CD14-positive monocyte (primary cell): ENCODE measurements around the gene PAX6. TPM values are rescaled to one million over a fixed set of nuclear protein-coding genes. Genes with fewer than 3 reads are reported as not detected.

Experiments used
- DNase-seq, 3 donors: peaks; one replicate each; pipeline ENCODE4 v3.0.0-alpha.2; 2011 to 2022
- H2AFZ ChIP-seq: 2 replicates; pipeline ENCODE4 v1.6.0; 2012; ENCODE audit warnings: mild to moderate bottlenecking, low read depth, low read length, inconsistent platforms; ENCODE audit not compliant: insufficient read depth, poor library complexity, severe bottlenecking
- H3K27ac ChIP-seq, 2 donors: 1 replicate in 1 of 2; 2 replicates in 1 of 2; pipeline ENCODE4 v1.5.1; 2012 to 2013; ENCODE audit warnings: low read length in 2 of 2, control low read depth in 1 of 2, inconsistent platforms in 1 of 2, low read depth in 1 of 2, mild to moderate bottlenecking in 1 of 2
- H3K27me3 ChIP-seq, 2 donors: one replicate each; pipeline versions ENCODE4 v1.6.0 to v1.6.1; 2011 to 2013; ENCODE audit warnings: low read length in 2 of 2; ENCODE audit not compliant: control insufficient read depth in 2 of 2, insufficient read depth in 2 of 2
- H3K36me3 ChIP-seq, 2 donors: replicated peaks in 1 of 2; 1 replicate in 1 of 2; 2 replicates in 1 of 2; pipeline versions ENCODE4 v1.5.1 to v1.6.1; 2012 to 2013; ENCODE audit warnings: low read length in 2 of 2, control low read depth in 1 of 2, inconsistent platforms in 1 of 2, mild to moderate bottlenecking in 1 of 2; ENCODE audit not compliant: insufficient read depth in 2 of 2, control insufficient read depth in 1 of 2
- H3K4me1 ChIP-seq, 2 donors: 1 replicate in 1 of 2; 2 replicates in 1 of 2; pipeline versions ENCODE4 v1.5.1 to v1.6.1; 2012 to 2013; ENCODE audit warnings: low read length in 2 of 2, control low read depth in 1 of 2, inconsistent platforms in 1 of 2, mild to moderate bottlenecking in 1 of 2, moderate library complexity in 1 of 2; ENCODE audit not compliant: insufficient read depth in 2 of 2, control insufficient read depth in 1 of 2
- H3K4me2 ChIP-seq: replicated peaks from 2 replicates; pipeline ENCODE3; 2012; ENCODE audit warnings: low read length, moderate library complexity, mild to moderate bottlenecking; ENCODE audit not compliant: poor library complexity, severe bottlenecking; ENCODE audit errors: extremely low read depth
- H3K4me3 ChIP-seq, 3 experiments: fragments of 200-600 bp in 1 of 3; sonication (generic) in 1 of 3; replicated peaks in 1 of 3; 1 replicate in 2 of 3; 2 replicates in 1 of 3; pipeline ENCODE4 v1.5.1; 2011 to 2013; ENCODE audit warnings: low read length in 3 of 3, mild to moderate bottlenecking in 3 of 3, control low read depth in 2 of 3, low read depth in 2 of 3, inconsistent platforms in 1 of 3, moderate library complexity in 1 of 3
- H3K79me2 ChIP-seq: 2 replicates; pipeline ENCODE4 v1.6.0; 2012; ENCODE audit warnings: mild to moderate bottlenecking, control low read depth, inconsistent platforms, low read length, moderate library complexity; ENCODE audit not compliant: insufficient read depth
- H3K9ac ChIP-seq: 2 replicates; pipeline ENCODE4 v1.6.0; 2017; ENCODE audit warnings: low read length, mild to moderate bottlenecking; ENCODE audit not compliant: insufficient read depth, poor library complexity, severe bottlenecking
- H3K9me3 ChIP-seq, 2 donors: replicated peaks in 1 of 2; 1 replicate in 1 of 2; 2 replicates in 1 of 2; pipeline versions ENCODE4 v1.5.1 to v1.6.1; 2012 to 2013; ENCODE audit warnings: low read length in 2 of 2, control low read depth in 1 of 2; ENCODE audit not compliant: control insufficient read depth in 1 of 2, insufficient read depth in 1 of 2
- H4K20me1 ChIP-seq: 2 replicates; pipeline ENCODE4 v1.6.0; 2012; ENCODE audit warnings: mild to moderate bottlenecking, low read length, control low read depth, moderate library complexity; ENCODE audit not compliant: insufficient read depth
- H3K27ac Mint-ChIP-seq, 7 donors: one replicate each; pipeline ENCODE4 v1.8.0; 2020; ENCODE audit warnings: mild to moderate bottlenecking in 7 of 7, mixed read lengths in 7 of 7, moderate library complexity in 6 of 7, inconsistent platforms in 2 of 7
- H3K27me3 Mint-ChIP-seq, 3 donors: one replicate each; pipeline ENCODE4 v1.8.0; 2021 to 2022; ENCODE audit warnings: low read depth in 3 of 3, mild to moderate bottlenecking in 3 of 3, mixed read lengths in 3 of 3, moderate library complexity in 3 of 3, inconsistent platforms in 1 of 3
- H3K36me3 Mint-ChIP-seq, 2 donors: one replicate each; pipeline ENCODE4 v1.8.0; 2020; ENCODE audit warnings: mixed read lengths in 2 of 2, inconsistent platforms in 1 of 2, mild to moderate bottlenecking in 1 of 2
- H3K4me1 Mint-ChIP-seq: one replicate; pipeline ENCODE4 v1.8.0; 2020; ENCODE audit warnings: mild to moderate bottlenecking, mixed read lengths
- H3K4me3 Mint-ChIP-seq, 2 donors: one replicate each; pipeline ENCODE4 v1.8.0; 2020; ENCODE audit warnings: mild to moderate bottlenecking in 2 of 2, mixed read lengths in 2 of 2, moderate library complexity in 1 of 2
- H3K9me3 Mint-ChIP-seq, 7 donors: one replicate each; pipeline ENCODE4 v1.8.0; 2020 to 2022; ENCODE audit warnings: mixed read lengths in 7 of 7, mild to moderate bottlenecking in 6 of 7, moderate library complexity in 6 of 7, inconsistent platforms in 2 of 7
- WGBS: methylation state at CpG from one replicate; pipeline ENCODE4 v1.1.5; 2013; ENCODE audit warnings: missing lambda C conversion rate; ENCODE audit not compliant: insufficient coverage; 5-methylcytosine and 5-hydroxymethylcytosine counted together
- intact Hi-C, 2 donors: fragments of 100-400 bp; cut with micrococcal nuclease; formaldehyde crosslinking; loops; one replicate each; pipeline versions ENCODE4 v1.15.0 to v1.15.1; 2023
- polyA plus RNA-seq, 3 donors: library from polyadenylated mRNA; depleted of rRNA in 1 of 3; unstranded in 2 of 3; stranded (reverse) in 1 of 3; fragments of 300-500 nt in 2 of 3; fragments of >200 nt in 1 of 3; fragmentation: Illumina TruSeq in 2 of 3; gene quantifications; 1 replicate in 2 of 3; 2 replicates in 1 of 3; pipeline ENCODE4 v1.2.3, GENCODE V29; 2012 to 2021
- TF ChIP-seq, protein P1 (sequence below): fragments of 200-600 bp; IDR thresholded peaks from one replicate; pipeline ENCODE4 v1.8.0; 2022; ENCODE audit warnings: antibody characterized with exemption, mild to moderate bottlenecking

PAX6 gene
- polyA plus RNA-seq, 3 donors = not detected

GRCh38 chr11:31820438-31820818 is 9.3 kb upstream of the PAX6 start:
- Mint-ChIP-seq H3K4me1 (peaks cover 23% of the 10 kb centered on the region), H3K9me3 (peaks cover 0 to 40% (median 33%) of the 10 kb centered on the region in 7 donors), H3K27me3 (peaks cover 92 to 100% (median 97%) of the 10 kb centered on the region in 3 donors), H3K27ac (peak overlapping the region in 1 of 7 donors; percentile 35), H3K4me3 (peak overlapping the region; percentile 31 to 64), H3K36me3 (peaks cover 0 to 3% of the 10 kb centered on the region in 2 donors)
- Histone ChIP-seq H2AFZ (no peak overlapping the region), H3K4me1 (peaks cover 8 to 19% of the 10 kb centered on the region in 2 donors), H3K27me3 (peaks cover 90 to 100% of the 10 kb centered on the region in 2 donors), H3K27ac (no peak overlapping the region), H3K9me3 (peaks cover 5 to 85% of the 10 kb centered on the region in 2 donors), H3K36me3 (no peaks in the 10 kb centered on the region), H3K4me2 (no peak overlapping the region), H3K79me2 (no peaks in the 10 kb centered on the region), H3K4me3 (no peak overlapping the region), H3K9ac (no peak overlapping the region), H4K20me1 (no peaks in the 10 kb centered on the region)
- intact Hi-C loops = no loop called here
- 7% methylated on average over 11 of the region's 15 CpGs for WGBS
- TF ChIP-seq, protein P1, sequence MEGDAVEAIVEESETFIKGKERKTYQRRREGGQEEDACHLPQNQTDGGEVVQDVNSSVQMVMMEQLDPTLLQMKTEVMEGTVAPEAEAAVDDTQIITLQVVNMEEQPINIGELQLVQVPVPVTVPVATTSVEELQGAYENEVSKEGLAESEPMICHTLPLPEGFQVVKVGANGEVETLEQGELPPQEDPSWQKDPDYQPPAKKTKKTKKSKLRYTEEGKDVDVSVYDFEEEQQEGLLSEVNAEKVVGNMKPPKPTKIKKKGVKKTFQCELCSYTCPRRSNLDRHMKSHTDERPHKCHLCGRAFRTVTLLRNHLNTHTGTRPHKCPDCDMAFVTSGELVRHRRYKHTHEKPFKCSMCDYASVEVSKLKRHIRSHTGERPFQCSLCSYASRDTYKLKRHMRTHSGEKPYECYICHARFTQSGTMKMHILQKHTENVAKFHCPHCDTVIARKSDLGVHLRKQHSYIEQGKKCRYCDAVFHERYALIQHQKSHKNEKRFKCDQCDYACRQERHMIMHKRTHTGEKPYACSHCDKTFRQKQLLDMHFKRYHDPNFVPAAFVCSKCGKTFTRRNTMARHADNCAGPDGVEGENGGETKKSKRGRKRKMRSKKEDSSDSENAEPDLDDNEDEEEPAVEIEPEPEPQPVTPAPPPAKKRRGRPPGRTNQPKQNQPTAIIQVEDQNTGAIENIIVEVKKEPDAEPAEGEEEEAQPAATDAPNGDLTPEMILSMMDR = no peak
- DNase-seq = no peak

- H3K4me2 ChIP-seq = no peak overlapping the region
- no peak overlapping the region for H2AFZ ChIP-seq
- TF ChIP-seq, protein P1 = no peak
- peaks cover 8 to 19% of the 10 kb centered on the region in 2 donors for H3K4me1 ChIP-seq
- Mint-ChIP-seq H3K36me3 (peaks cover 0 to 3% of the 10 kb centered on the region in 2 donors), H3K27ac (no peak overlapping the region), H3K9me3 (peaks cover 0 to 44% (median 30%) of the 10 kb centered on the region in 7 donors), H3K4me1 (peaks cover 25% of the 10 kb centered on the region), H3K4me3 (peak overlapping the region in 1 of 2 donors; percentile 64), H3K27me3 (peaks cover 92 to 100% (median 97%) of the 10 kb centered on the region in 3 donors)
- WGBS = 8% methylated on average over 54 of the region's 55 CpGs
- H4K20me1 ChIP-seq = no peaks in the 10 kb centered on the region
- H3K4me3 ChIP-seq = no peak overlapping the region
- no peaks in the 10 kb centered on the region for H3K36me3 ChIP-seq
- intact Hi-C loops = no loop called here
- H3K27me3 ChIP-seq = peaks cover 91 to 100% of the 10 kb centered on the region in 2 donors
- H3K9me3 ChIP-seq = peaks cover 3 to 88% of the 10 kb centered on the region in 2 donors
- H3K79me2 ChIP-seq = no peaks in the 10 kb centered on the region
- DNase-seq = no peak
- no peak overlapping the region for H3K27ac ChIP-seq
- H3K9ac ChIP-seq = no peak overlapping the region
Measured at GRCh38 chr11:31819621-31820437, 8.7 kb upstream of the PAX6 start.
